Embryonic facial prominence (tissue), 1 donor: ENCODE measurements around the gene SERPIND1.
"Not testable (repeated sequence)": the region's sequence is repeated elsewhere in the genome, so short reads cannot be mapped to it uniquely, and the experiment has no call there.

ENCODE experiments used
- DNase-seq: peaks from one replicate; pipeline ENCODE4 v3.0.0-alpha.2; 2016; ENCODE audit errors: extremely low spot score

Gene SERPIND1, protein sequence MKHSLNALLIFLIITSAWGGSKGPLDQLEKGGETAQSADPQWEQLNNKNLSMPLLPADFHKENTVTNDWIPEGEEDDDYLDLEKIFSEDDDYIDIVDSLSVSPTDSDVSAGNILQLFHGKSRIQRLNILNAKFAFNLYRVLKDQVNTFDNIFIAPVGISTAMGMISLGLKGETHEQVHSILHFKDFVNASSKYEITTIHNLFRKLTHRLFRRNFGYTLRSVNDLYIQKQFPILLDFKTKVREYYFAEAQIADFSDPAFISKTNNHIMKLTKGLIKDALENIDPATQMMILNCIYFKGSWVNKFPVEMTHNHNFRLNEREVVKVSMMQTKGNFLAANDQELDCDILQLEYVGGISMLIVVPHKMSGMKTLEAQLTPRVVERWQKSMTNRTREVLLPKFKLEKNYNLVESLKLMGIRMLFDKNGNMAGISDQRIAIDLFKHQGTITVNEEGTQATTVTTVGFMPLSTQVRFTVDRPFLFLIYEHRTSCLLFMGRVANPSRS

DNA sequence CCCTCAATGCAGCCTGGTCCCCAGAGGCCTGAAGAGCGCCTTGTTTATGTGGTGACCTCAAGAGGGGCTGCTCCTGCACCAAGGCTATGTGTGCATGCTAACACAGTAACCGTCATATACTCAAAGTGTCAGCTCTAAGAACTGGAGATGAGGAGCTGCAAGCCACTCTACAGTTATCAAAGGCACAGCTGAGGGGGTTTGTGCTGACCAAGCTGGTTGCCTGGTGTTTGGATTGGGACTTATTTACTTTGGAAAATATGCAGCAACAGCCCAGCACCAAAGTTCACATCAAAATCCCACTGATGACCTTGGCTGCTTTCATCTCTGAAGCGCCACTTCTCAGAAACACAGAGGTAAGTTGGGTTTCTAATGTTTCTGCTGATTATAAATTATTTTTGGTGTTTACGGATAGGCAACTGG is at the start of gene SERPIND1:
Gene SERPIND1 (plus strand): TSS at position 321 of the 420 bp plus-strand sequence. CDS start 5,200 bp downstream, outside the sequence.
- no peak for DNase-seq

DNA sequence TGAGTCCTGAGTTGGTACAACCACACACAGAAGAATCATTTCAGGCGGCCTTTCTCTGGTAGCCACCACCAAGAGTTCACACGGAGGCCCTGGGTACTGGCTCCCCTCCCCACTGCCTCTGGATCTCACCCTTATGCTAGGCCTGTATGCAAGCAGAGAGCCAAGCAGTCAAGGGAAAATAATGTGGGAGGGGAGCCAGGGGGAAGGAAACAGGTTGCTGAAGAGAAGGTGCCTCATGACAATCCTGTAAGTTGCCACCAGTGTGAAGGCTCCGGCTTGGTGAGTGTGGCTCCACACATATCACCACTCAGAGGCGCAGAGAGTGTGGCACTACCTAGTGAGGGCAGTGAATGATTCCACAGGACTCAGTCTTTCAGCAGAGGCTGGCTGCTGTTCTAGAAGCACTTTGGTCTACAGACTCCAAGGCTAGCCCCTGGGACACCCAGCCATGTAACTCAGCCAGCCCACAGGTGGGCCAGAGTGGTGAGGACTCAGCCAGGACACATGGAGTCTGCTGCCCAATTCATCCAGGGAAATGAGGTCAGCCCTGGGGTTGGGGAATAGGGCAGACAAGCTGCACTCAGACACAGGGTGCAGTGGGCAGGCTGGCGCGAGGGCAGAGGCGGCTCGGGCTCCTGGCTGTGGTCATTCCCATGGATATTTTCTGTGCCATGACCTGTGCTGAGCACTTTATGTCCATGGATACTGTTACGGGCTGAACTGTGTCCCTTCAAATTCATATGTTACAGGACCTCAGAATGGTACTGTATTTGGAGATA is 49.0 kb upstream of the SERPIND1 start:
- no peak for DNase-seq

DNA sequence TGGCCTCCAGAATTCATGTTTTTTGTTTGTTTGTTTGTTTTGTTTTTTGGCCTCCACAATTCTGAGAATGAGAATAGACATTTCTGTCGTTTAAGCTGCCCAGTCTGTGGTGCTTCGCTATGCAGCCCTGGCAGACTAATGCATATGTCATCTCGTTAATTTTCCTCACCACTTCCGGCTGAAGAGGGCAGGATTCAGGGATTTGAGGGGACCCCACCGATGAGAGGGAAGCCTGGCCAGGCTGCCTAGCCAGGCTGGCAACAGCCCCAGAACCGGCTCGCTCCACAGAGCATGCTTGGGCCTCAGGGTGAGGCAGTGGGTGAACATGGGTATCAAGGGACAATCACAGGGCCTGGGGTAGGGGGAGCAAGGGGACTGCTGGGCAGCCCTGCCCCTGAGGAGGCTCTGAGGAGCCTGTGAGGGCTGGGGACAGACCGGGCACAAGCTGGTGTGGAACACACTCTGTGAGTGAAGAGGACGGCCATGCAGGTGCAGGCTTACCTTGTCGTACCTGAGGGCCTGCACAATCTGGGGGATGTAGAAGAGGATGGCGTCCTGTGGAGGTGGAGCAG is 47.8 kb upstream of the SERPIND1 start:
- DNase-seq: no peak

DNA sequence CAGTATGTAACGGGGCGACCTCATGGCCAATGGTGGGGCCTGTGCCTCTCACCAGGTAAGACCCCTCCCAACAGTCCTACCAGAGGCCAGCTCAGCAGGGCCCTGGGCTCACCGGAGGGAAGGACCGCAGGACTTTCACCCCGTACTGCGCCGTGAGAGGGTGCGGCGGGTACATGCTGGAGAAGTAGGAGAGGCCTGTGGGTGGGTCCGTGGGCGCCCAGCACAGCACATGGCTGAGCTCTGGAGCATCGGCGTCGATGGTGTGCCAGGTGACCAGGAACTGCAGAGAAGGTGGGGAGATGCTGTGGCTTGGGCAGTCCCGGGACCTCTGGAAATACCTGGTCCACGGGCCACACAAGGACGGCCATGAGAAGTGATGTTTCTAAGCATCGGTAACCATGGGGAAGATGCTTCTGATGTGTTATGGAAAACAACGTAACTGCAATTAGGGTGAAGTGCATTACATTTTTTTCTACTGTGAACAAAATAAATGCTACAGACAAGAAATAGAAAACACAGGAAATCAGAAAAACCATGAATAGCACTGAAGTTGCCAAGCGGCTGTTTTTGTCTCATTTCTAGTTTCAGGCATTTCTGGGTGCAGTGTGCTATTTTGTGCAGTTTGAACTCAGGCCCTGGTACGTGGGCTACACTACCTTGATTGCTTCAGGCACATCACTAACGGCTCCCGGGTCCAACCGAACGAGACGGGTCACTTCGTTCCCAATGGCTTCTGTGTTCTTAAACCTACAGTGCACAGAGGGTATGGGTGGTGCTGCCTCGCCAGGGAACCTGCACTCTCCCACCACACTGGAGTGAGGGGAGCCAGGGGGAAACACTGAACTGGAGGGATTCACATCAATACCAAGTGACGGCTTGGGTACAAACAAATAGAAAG is 46.5 kb upstream of the SERPIND1 start:
- no peak for DNase-seq

DNA sequence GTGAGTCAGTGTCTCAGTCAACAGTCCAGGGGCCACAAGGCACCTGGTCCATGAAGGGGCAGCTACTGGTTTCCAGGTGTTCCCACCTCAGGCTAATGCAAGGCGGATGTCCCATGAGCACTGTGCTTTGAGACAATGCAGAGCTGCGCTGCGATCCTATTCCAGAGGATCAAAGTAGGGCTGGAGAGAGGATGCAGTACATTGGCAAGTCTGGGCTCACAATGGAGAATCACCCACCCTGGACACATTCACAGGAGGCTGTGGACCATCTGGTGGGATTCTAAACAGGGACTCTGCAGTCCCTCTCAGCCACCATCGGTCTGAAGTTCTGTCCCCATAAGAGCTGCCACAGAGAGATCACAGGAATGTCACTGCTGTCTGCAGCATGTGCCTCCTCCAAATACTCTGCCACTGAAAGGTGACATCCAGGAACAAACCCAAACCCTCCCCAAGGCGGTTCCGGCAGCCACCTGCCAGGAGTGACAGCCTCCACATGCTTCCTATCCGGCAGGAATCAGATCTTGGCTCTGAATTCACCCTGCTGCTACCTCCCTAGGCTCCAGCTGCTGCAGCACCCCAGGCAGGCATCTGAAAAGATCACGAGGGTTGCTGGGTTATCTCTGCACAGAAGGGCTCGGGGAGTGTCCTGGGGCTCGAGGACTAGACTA is 45.3 kb upstream of the SERPIND1 start:
- no peak for DNase-seq

DNA sequence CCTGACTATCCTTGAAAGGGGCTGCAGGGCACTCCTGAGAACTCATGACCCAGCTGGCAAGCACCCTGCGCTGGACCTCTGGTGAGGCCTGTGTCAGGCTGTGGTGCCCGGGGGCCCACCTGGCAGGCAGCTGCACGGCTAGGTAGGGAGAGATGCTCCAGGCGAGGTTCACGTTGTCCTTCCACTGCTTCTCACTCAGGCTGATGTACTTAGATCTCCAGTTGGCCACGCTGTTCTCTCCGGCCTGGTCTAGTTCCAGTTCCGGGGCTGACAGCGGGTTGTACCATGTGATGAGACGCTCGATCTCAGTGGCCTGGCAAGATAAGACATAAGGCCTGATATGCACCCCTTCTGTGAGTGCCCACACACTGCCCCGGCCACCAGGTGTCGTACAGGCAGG is 44.7 kb upstream of the SERPIND1 start:
- no peak for DNase-seq

DNA sequence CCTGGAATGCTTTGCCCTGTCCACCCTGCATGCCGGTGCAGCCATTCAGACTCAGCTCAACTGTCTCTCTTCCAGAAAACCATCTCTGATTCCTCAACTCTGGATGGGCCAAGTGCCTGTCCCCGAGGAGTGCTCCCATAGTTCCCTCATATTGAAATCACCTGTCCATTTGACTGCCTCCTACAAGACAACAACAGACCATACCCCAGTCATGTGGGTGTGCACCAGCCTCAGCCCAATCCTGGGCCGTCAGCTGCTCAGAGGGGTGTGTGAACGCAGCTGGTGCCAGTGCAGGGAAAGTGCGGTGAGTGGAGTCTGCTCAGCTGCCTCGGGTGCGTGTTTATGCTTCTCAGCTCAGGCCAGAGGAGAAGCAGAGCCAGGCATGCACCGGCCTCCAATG is 41.5 kb upstream of the SERPIND1 start:
- not testable (repeated sequence) for DNase-seq

DNA sequence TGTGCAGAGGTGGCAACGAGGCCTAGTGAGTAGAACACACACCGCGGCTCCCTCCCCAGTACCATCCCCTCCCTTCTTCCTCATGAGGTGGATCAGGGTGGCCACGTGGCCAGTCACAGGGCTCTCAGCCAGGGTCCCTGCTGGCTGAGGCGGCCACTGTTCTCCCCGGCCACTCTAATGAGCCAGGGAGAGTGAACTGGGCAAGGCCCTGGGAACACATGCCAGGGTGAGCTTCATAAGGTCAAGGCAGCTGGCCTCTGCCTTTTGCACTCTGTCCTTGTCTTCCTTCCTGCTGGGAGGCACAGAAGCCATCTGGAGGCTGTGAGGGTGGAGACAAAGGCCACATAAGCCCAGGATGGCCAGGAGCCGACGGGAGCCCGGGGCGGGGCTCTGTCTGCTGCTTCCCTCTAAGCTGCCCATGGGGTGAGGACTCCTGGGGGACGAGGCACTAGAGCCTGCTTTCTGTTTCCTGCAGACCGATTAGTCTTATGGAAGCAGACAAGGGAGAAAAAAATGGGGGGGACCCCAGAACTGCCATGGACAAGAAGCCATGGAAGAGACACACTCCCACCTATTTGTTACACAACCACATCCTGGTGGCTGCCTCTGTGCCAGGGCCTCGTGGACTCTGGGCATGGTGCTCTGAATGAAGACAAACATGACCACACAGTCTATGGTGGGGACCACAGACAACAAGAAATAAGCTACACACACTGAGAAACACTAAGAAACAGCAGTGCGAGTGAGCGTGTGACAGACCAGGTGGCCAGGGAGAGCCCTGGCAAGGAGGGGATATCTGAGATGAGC is 38.4 kb upstream of the SERPIND1 start:
- not testable (repeated sequence) for DNase-seq

DNA sequence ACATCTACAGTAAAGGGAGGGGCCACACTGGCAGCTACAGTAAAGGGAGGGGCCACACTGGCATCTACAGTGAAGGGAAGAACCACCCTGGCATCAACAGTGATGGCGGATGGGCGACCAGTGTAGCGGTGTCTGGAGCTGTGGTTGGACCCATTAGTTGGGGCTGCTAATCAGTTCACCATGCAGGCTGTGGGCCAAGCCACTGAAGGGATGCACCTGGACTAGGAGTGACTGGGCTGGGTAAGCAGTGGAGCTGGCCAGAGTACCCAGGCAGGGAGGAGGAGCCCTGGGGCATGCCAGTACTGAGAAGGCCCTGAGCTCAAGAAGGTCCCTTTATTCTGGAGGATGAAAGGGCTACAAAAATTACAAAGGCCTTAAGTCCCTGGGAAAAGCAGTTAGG is 37.0 kb upstream of the SERPIND1 start:
- not testable (repeated sequence) for DNase-seq

DNA sequence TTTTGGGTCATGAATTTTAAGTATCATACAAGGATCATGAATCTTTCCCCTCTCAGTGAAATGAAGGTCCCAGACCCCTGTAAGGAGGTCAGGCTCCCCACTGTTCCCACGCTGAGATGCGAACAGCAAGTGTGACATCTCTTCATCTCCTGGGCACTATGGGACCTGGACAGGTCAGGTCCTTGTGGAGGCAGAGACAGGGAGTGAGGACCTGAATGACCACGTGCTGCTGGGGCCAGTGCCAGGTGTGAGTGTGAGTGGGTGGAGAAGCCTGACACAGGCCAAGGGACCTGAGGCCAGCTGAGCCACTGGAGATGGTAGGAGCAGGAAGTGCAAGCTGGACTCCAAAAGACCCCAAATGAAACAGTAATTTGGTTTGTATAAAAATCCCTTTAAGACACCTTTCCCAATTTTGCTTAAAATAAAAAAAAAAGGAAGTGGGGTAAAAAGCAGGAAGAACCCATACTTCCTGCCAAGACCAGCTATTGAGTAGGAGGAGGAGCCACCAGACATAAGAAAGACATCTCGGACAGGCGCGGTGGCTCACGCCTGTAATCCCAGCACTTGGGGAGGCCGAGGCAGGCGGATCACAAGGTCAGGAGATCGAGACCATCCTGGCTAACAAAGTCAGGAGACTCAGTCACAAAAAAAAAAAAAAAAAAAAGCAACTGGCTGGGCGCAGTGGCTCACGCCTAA is 35.4 kb upstream of the SERPIND1 start:
- no peak for DNase-seq

DNA sequence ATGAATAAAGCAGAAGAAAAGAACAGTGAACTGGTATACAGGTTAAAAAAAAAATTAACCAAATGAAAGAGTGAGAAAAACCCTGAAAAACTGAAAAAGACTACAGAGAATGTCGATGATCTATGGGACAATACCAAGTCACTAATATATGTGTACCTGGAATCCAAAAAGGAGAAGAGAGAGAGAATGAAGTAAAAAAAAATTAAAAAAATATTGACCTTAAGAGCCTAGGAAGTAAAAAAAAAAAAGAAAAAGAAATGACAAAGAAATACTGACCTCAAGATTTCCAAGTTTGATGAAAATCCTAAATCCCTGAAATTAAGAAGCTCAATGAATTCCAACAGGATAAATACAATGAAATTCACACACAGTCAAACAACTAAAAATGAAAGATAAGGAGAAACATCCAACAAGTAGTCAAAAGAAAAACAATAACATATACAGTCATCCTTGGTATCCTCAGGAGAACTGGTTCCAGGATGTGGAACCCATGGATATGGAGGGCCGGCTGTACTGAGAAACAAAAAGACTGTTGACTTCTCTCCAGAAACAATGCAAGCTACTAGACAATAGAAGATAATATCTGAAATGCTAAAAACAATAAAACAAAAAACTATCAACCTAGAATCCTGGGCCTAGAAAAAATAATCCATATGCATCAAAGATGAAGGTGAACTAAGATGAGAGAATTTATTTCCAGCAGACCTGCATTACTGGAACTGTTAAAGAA is 33.5 kb upstream of the SERPIND1 start:
- DNase-seq: no peak

DNA sequence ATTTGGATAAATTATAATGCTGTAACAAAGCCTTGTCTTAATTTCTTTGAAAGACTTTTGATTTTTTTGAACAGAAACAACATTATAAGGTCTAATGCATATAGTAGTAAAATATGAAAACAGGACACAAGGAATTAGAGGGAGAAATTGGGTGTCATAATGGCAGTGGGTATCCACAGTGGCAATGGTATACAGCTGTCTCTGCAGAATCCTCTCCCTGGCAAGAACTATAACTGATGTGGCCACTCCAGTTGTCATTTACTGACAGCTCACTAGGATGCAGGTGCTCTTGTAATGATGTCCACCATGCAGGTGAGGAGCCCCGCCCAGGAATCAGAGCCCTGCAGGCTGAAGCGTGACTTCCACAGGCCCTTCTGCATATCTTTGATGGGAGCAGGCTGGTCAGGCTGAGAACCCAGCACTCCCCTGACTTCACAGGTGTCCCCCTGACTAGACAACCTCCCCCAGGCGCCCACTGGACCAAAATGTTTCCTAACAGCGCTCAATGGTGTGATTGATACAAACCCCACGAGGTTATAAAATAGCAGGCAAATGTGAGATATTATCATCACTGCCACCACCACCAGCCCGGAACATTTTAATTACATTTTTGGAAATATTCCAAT is 32.8 kb upstream of the SERPIND1 start:
- no peak for DNase-seq

DNA sequence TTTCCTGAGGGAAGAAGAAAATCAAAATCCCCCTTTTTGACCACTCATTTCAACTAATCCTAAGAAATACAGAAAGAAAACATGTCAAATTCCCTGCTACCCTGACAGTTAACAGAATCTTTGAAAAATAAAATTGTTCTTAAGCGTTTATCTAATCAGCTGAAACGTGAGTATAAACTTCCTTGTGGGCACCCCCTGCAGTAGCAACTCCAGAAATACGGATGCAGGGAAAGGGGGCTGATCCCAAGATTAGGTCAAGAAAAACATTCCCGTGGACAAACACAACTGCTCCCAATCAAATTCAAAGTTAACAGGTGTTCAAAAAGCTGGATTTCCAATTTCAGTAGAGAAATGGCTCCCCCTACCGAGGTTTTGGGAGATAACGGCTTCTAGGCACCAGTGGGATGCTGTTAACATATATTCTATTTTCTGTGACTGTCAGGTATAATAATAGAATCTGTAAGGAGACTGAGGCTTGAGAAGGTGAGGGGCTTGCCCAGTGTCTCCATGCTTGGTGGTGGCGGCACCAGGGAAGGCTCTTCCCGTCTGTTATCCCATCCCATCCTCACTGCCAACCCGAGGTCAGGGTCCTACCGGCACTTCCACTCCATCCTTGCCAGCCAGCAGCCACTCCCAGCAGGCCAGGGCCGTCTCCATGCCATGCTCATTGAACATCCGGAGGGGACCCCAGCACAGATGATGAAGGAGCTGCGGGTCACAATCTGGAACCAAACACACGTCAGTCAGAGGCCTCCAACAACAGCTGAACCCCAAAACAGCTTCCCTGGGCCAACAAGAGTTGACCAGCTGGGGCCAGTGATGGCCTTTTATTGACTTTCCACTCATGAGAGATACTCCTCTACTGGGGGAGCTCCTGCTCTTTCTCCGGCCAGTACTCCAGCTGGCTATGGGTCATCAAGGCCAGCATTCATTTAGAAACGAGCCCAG is 32.0 kb upstream of the SERPIND1 start:
- DNase-seq: no peak

DNA sequence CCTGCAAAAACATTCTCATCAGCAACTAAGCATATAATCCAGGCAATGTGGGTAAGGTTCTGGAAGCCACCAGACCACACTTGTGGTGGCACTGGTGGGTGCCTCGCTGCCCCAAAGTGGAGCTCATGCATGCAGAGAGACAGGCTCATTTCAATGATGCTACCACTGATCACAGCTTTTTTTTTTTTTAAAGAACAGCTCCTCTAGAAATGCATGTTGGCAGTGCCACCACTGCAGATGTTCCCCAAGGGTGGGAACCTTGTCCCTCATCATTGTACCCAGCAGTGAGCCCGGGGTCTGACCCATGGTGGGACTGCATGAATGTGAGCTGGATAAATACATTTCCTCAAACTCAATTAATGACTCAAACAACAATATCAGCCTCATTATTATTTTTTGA is 31.1 kb upstream of the SERPIND1 start:
- no peak for DNase-seq

DNA sequence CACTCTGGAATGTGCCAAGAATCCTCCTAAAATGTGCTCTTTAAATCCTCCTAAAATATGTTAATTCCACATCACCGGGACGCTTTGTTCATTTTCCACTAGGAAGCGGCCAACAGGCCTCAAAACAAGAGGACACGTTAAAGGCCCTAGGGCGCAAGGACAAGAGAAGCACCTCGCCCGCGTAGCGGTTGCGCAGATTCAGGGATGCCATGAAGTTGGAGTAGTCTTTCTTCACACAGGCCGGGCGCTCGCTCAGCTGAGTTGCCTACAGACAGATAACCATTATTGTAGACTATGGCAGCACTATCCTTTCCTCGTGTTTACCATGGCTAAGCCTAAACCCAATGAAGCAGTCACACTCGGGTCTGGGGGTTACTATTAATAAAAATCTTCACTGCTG is 29.5 kb upstream of the SERPIND1 start:
- no peak for DNase-seq

DNA sequence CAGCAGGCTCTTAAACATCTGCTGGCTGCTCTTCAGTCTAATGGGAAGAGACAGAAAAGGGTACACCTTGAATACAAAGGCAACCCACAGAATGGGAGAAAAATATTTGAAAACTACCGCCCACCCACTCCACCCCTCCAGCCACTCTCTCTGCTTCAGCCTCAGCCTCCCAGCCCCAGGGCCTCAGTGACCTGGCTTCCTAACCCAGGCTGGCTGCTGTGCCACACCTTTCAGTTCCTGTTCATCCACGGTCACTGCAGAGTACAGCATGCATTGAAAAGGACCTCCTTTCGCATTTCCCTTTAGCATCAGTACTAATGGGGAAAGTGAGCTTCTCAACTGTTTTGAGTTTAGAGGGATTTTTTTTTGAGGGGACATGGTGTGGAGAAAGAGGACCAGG is 28.8 kb upstream of the SERPIND1 start:
- no peak for DNase-seq
